Neural cell (in vitro differentiated cells): ENCODE data around the gene TNFRSF6B. TPM values are rescaled to one million over a fixed set of nuclear protein-coding genes. Genes with fewer than 3 reads are reported as not detected.

Source experiments
- H2AFZ ChIP-seq: fragments of 200-600, 300-800 bp; sonication (generic), shearing (Covaris generic); 2 replicates; pipeline ENCODE4 v1.6.0; 2014; ENCODE audit warnings: low read depth, mild to moderate bottlenecking, antibody characterized with exemption, low read length, moderate library complexity
- H3F3A ChIP-seq: fragments of 200-600 bp; shearing (Covaris generic); 2 replicates; pipeline ENCODE4 v1.6.1; 2016; ENCODE audit warnings: mild to moderate bottlenecking, moderate library complexity, mixed read lengths, antibody characterized with exemption, low read length; ENCODE audit not compliant: insufficient read depth, poor library complexity, severe bottlenecking
- H3K27ac ChIP-seq: fragments of 200-600, 300-800 bp; sonication (generic), shearing (Covaris generic); 2 replicates; pipeline ENCODE4 v1.5.1; 2014; ENCODE audit warnings: mild to moderate bottlenecking, low read length, moderate library complexity
- H3K27me3 ChIP-seq: fragments of 300-800, 200-600 bp; sonication (generic), shearing (Covaris generic); 2 replicates; pipeline ENCODE4 v1.6.0; 2014; ENCODE audit warnings: mild to moderate bottlenecking, low read depth, low read length, moderate library complexity; ENCODE audit not compliant: insufficient read depth
- H3K36me3 ChIP-seq: fragments of 300-800, 200-600 bp; sonication (generic), shearing (Covaris generic); 2 replicates; pipeline ENCODE4 v1.5.1; 2014; ENCODE audit warnings: mild to moderate bottlenecking, antibody characterized with exemption, low read length, moderate library complexity; ENCODE audit not compliant: insufficient read depth
- H3K4me2 ChIP-seq: fragments of 300-800, 200-600 bp; sonication (generic), shearing (Covaris generic); 2 replicates; pipeline ENCODE4 v1.6.0; 2014; ENCODE audit warnings: mild to moderate bottlenecking, low read length
- H3K4me3 ChIP-seq: fragments of 300-800, 200-600 bp; sonication (generic), shearing (Covaris generic); 2 replicates; pipeline ENCODE4 v1.5.1; 2014; ENCODE audit warnings: mild to moderate bottlenecking, low read length, moderate library complexity
- H3K79me2 ChIP-seq: fragments of 200-600 bp; shearing (Covaris generic); replicated peaks from 2 replicates; pipeline ENCODE4 v1.6.0; 2014; ENCODE audit warnings: mild to moderate bottlenecking, low read length, moderate library complexity; ENCODE audit not compliant: insufficient read depth
- H3K9ac ChIP-seq: fragments of 300-800, 200-600 bp; sonication (generic), shearing (Covaris generic); 2 replicates; pipeline ENCODE4 v1.6.1; 2016; ENCODE audit warnings: mild to moderate bottlenecking, low read length, mixed read lengths
- H3K9me2 ChIP-seq: fragments of 200-600 bp; shearing (Covaris generic); 2 replicates; pipeline ENCODE4 v1.6.1; 2016; ENCODE audit warnings: mild to moderate bottlenecking, low read length, mixed read lengths; ENCODE audit not compliant: insufficient read depth
- H3K9me3 ChIP-seq: fragments of 200-600, 300-800 bp; sonication (generic), shearing (Covaris generic); 2 replicates; pipeline ENCODE4 v1.6.1; 2016; ENCODE audit warnings: mild to moderate bottlenecking, mixed run types, low read length, moderate library complexity, mixed read lengths
- H4K20me1 ChIP-seq: fragments of 200-600 bp; shearing (Covaris generic); 2 replicates; pipeline ENCODE4 v1.6.1; 2016; ENCODE audit warnings: mild to moderate bottlenecking, mixed run types; ENCODE audit not compliant: insufficient read depth
- CTCF ChIP-seq: fragments of 450-650 bp; IDR thresholded peaks from 2 replicates; pipeline ENCODE4 v1.5.1; 2014; ENCODE audit warnings: antibody characterized with exemption, mild to moderate bottlenecking, moderate library complexity; ENCODE audit not compliant: poor library complexity, severe bottlenecking
- EP300 ChIP-seq: fragments of 450-650 bp; conservative IDR thresholded peaks from 2 replicates; pipeline ENCODE4 v1.6.1; 2014; ENCODE audit warnings: antibody characterized with exemption, mild to moderate bottlenecking, moderate library complexity; ENCODE audit not compliant: poor library complexity, severe bottlenecking
- EZH2 ChIP-seq: fragments of 200-600, 300-800 bp; shearing (Covaris generic), sonication (generic); IDR thresholded peaks from 2 replicates; pipeline ENCODE4 v1.6.1; 2014; ENCODE audit warnings: antibody characterized with exemption, low read length, borderline replicate concordance, mild to moderate bottlenecking; ENCODE audit not compliant: insufficient read depth, poor library complexity, severe bottlenecking
- MXI1 ChIP-seq: fragments of 450-650 bp; conservative IDR thresholded peaks from 2 replicates; pipeline ENCODE4 v1.6.1; 2014; ENCODE audit warnings: antibody characterized with exemption, mild to moderate bottlenecking; ENCODE audit not compliant: poor library complexity, severe bottlenecking
- POLR2AphosphoS5 ChIP-seq: IDR thresholded peaks from 2 replicates; pipeline ENCODE4 v1.6.1; 2012
- RAD21 ChIP-seq: fragments of 450-650 bp; conservative IDR thresholded peaks from 2 replicates; pipeline ENCODE4 v1.6.1; 2014; ENCODE audit warnings: antibody characterized with exemption, mild to moderate bottlenecking, moderate library complexity
- REST ChIP-seq: IDR thresholded peaks from 2 replicates; pipeline ENCODE4 v1.6.1; 2012; ENCODE audit warnings: borderline replicate concordance
- SMC3 ChIP-seq: fragments of 450-650 bp; conservative IDR thresholded peaks from 2 replicates; pipeline ENCODE4 v1.6.1; 2014; ENCODE audit warnings: antibody characterized with exemption, mild to moderate bottlenecking, moderate library complexity; ENCODE audit not compliant: poor library complexity
- TAF1 ChIP-seq: IDR thresholded peaks from 2 replicates; pipeline ENCODE4 v1.6.1; 2012; ENCODE audit warnings: low read depth
- polyA plus RNA-seq: library from polyadenylated mRNA; depleted of rRNA; stranded (reverse); fragments of >200 nt; gene quantifications from 2 replicates; pipeline ENCODE4 v1.2.3, GENCODE V29; 2014

TNFRSF6B gene
- polyA plus RNA-seq, 1 donor from 2014 or later = 9.4 TPM

- H3K36me3 ChIP-seq = no peaks in the 10 kb centered on the region
These were observed 14.8 kb upstream of the TNFRSF6B start for GRCh38 chr20:63681609-63682142.

More at GRCh38 chr20:63681609-63682142, 14.8 kb upstream of the TNFRSF6B start:
- no peak overlapping the region for H3K4me2 ChIP-seq
- H3K79me2 ChIP-seq = no peaks in the 10 kb centered on the region
- no peaks in the 10 kb centered on the region for H3K9me3 ChIP-seq
- no peak overlapping the region for H3K27ac ChIP-seq
- no peaks in the 10 kb centered on the region for H4K20me1 ChIP-seq
- no peak for TF ChIP-seq TAF1
- no peak for TF ChIP-seq EP300
- no peak for TF ChIP-seq CTCF
- TF ChIP-seq RAD21 = no peak
- no peak for TF ChIP-seq EZH2
- TF ChIP-seq POLR2AphosphoS5 = no peak
- TF ChIP-seq MXI1 = no peak
- no peak for TF ChIP-seq REST
- TF ChIP-seq SMC3 = no peak
- no peak overlapping the region for H3K4me3 ChIP-seq
- no peak overlapping the region for H3K9ac ChIP-seq
- H3K9me2 ChIP-seq = no peaks in the 10 kb centered on the region
- H2AFZ ChIP-seq = no peak overlapping the region
- H3K27me3 ChIP-seq = no peaks in the 10 kb centered on the region
- H3F3A ChIP-seq = no peaks in the 10 kb centered on the region
